GM19452 (cell line): ENCODE measurements around the gene TMEM217.

ENCODE experiments used
- ATAC-seq: cut with Tn5 transposase; IDR thresholded peaks from one replicate; pipeline ENCODE4 v1.9.1; 2021; ENCODE audit not compliant: unreplicated experiment

TMEM217 gene

DNA sequence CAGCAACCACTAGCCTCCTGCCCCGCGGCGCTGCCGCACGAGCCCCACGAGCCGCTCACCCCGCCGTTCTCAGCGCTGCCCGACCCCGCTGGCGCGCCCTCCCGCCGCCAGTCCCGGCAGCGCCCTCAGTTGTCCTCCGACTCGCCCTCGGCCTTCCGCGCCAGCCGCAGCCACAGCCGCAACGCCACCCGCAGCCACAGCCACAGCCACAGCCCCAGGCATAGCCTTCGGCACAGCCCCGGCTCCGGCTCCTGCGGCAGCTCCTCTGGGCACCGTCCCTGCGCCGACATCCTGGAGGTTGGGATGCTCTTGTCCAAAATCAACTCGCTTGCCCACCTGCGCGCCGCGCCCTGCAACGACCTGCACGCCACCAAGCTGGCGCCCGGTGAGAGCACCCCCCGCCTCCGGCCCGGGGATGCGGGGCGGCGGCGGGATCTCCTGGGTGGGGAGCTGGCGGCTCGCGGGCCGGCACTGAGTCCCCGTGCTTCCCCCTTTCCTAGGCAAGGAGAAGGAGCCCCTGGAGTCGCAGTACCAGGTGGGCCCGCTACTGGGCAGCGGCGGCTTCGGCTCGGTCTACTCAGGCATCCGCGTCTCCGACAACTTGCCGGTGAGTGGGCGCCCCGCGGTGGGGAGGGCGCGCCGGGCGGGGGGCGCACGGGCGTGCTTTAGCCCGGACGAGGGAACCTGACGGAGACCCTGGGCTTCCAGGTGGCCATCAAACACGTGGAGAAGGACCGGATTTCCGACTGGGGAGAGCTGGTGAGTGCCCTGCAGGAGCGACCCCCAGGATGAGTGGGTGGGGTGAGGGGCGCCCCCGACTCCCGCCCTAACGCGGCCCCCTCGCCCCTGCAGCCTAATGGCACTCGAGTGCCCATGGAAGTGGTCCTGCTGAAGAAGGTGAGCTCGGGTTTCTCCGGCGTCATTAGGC lies 87.4 kb downstream of the TMEM217 start:
- peak; percentile 32 for ATAC-seq

DNA sequence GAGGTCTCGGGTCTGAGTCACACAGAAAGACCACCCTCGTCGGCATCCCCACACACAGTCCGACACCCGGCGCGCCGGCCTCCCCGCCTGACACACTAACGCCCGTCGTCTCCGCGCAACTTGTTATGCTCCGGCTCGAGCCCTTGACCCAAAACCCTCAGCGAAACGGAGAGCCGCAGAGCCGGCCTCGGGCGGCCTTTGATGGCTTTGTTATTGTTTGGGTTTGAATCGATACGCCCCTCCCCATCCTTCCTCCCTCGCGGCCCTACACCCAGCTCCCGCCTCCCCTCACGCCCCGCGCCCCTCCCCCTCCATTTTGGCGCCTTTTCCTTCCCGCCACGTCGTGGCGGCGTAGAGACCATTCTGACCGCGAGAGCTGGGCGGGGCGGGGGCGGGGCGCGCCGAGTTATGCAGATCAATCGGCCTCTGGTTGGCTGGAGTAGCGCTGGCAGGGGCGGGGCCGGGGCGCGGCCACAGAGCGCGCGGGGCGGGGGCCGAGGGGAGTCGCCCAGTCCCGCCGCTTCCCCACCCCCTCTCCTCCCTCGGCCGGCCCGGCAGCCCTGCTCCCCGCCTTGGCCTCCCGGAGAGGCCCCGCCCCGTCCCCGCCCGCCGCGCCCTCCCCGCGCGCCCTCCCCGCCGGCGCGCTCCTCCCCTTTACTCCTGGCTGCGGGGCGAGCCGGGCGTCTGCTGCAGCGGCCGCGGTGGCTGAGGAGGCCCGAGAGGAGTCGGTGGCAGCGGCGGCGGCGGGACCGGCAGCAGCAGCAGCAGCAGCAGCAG lies 88.3 kb downstream of the TMEM217 start, which contains the start of gene PIM1:
PIM1 (plus strand) TSS at position 657 of the 777 bp plus-strand sequence. CDS start 424 bp downstream, outside the sequence.
- peak; percentile 57 for ATAC-seq

DNA sequence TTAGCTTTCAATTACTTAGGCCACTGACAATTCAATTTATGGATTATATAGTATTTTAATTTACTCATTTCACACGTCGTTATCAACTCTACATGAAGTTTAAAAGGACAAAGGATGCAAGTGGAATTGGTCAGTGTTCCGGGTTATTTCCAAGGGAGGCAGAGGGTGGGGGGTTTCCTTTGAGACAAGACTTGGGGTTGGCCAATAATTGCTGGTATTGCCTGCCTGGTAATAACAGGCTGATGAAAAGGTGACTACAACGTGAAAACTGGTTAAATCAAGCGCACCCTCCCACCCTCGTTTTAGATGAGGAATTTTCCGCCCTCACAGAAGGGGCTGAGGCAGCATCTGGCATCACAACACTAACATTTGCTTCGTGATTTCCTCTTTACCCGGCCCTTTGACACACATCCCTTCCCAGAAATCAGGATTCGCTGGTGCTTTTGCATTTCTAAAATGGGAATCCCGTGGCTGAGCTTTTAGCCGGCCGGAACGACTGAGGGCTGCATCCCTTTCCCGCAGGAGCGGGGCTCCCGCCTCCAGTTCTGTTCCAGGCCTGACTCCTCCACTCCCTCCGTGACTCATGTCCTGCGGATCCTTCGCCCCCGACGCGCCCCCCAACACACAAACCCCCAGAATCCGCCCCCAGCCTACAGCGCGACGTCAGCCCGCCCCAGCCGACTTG lies 89.0 kb downstream of the TMEM217 start:
- ATAC-seq: no peak

DNA sequence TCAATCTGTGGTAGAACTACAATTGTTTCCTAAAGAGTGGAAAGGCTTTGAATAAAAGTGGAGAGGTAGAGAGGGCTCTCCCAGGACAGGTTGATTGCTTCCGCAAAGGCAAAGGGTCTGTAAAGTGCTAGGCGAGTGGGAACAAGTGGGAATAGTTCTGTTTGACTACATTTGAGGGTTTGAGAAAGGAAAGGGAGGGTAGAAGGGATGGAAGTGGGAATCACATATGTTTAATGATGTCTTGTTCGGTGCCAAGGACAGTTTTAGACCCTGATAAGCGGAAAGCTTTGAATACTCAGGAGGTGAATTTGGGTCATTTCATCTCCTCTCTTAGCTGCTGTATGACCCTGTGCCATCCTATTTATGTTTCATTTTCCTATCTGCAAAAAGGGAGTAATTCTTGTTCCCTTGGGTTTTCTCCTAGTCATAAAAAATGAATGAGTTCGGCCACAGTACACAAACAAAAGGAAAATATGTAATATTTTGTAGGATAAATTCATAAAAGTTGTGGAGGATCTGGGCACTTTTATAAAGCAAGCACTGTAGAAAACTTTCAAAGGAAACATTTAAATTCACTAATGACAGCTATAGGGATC lies 89.7 kb downstream of the TMEM217 start:
- no peak for ATAC-seq

DNA sequence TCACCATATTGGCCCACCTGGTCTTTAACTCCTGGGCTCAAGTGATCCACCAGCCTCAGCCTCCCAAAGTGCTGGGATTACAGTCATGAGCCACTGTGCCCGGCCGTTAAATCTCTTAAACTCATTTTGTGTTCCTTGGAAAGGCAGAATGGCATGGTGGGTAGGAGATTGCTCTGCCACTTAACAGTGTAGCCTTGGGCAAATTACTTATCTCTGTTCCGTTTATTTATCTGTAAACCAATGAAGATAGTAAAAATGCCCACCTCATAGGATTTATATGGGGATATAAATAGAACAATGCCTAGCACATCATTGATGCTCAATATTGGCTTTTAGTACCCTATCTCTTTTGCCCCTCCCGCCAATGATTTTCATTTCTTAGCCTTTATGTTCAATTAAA lies 95.2 kb downstream of the TMEM217 start:
- ATAC-seq: no peak
